K562 (cell line): ENCODE results near the gene SIRT5. TPM values are rescaled to one million over a fixed set of nuclear protein-coding genes. Genes with fewer than 3 reads are reported as not detected.

Experiments
- ATF4 ChIP-seq: fragments of 450-650 bp; formaldehyde crosslinking; IDR thresholded peaks from 2 replicates; pipeline ENCODE4 v1.4.0; 2022; ENCODE audit warnings: mild to moderate bottlenecking, moderate library complexity
- ELF4 ChIP-seq: fragments of 450-650 bp; formaldehyde crosslinking; IDR thresholded peaks from 2 replicates; pipeline ENCODE4 v1.4.0; 2022; ENCODE audit warnings: missing genetic modification characterization
- MED1 ChIP-seq: sonication (generic); formaldehyde crosslinking; IDR thresholded peaks from 2 replicates; pipeline ENCODE4 v1.8.1; 2023; ENCODE audit warnings: missing genetic modification reagents, borderline replicate concordance
- MGA ChIP-seq: fragments of 450-650 bp; IDR thresholded peaks from 2 replicates; pipeline ENCODE4 v1.6.1; 2016; ENCODE audit warnings: mild to moderate bottlenecking, moderate library complexity
- NFIC ChIP-seq: fragments of 450-650 bp; IDR thresholded peaks from 2 replicates; pipeline ENCODE4 v1.6.1; 2017; ENCODE audit warnings: mild to moderate bottlenecking, inconsistent platforms
- NFIX ChIP-seq: fragments of 250-450 bp; sonication (Bioruptor Pico); IDR thresholded peaks from 2 replicates; pipeline ENCODE4 v1.4.0; 2020; ENCODE audit warnings: low read depth, mild to moderate bottlenecking, moderate library complexity
- SIX5 ChIP-seq, 2 experiments: IDR thresholded peaks; 2 replicates each; pipeline ENCODE4 v1.6.1; 2011; ENCODE audit warnings: low read length in 2 of 2, borderline replicate concordance in 1 of 2, low read depth in 1 of 2, mild to moderate bottlenecking in 1 of 2, moderate library complexity in 1 of 2; ENCODE audit not compliant: insufficient read depth in 1 of 2
- ZNF444 ChIP-seq: fragments of 250-450 bp; sonication (Bioruptor Pico); IDR thresholded peaks from 2 replicates; pipeline ENCODE4 v1.4.0; 2020; ENCODE audit warnings: mild to moderate bottlenecking, moderate library complexity
- polyA plus RNA-seq, 8 experiments: library from polyadenylated mRNA; depleted of rRNA in 4 of 8; stranded (reverse) in 5 of 8; unstranded in 3 of 8; fragments of >200 nt; fragmentation: Nextera tagmentation in 2 of 8; fragmentation: Illumina TruSeq in 1 of 8; extraction: Ambion mirVana in 2 of 8; extraction: Trizol in 1 of 8; gene quantifications; 2 replicates each; pipeline versions ENCODE4 v1.2.1 to v1.2.3, GENCODE V29; 2011 to 2014; ENCODE audit warnings: inconsistent platforms in 1 of 8, missing spikeins in 1 of 8
- total RNA-seq, 7 experiments: library from RNA; depleted of rRNA in 6 of 7; stranded (reverse); fragments of >200 nt in 6 of 7; fragmentation: Illumina TruSeq in 2 of 7; extraction: Trizol in 2 of 7; gene quantifications; 2 replicates each; pipeline versions ENCODE4 v1.2.1 to v1.2.3, GENCODE V29; 2011 to 2021; ENCODE audit warnings: low replicate concordance in 1 of 7

The SIRT5 gene
- total and polyA plus RNA-seq, 9 of the 15 experiments (the other 6 are each of a cell fraction or from before 2014, with no cell fraction given) = 2.1 to 15.7 (median 11.4) TPM

- TF ChIP-seq MGA (no peak), ATF4 (CRISPR knock-in tag) (no peak), SIX5 (IDR thresholded peaks at IDR 0.05; ENCODE audit: borderline replicate concordance in 1 of 2, insufficient read depth in 1 of 2, low read depth in 1 of 2, low read length in 2 of 2) (no peak), ELF4 (CRISPR knock-in tag) (no peak), NFIC (peak; percentile 64), NFIX (CRISPR knock-in tag) (0 out of 2 replicates have a peak, but pooled peaks have one; percentile 14), MED1 (CRISPR knock-in tag) (no peak), ZNF444 (no peak)
These were observed 11.4 kb upstream of the SIRT5 start (continued) for GRCh38 chr6:13563009-13563408.
